Adrenal gland (tissue), 5 donors: ENCODE results near the gene HAUS7.

Experiments used
- CTCF ChIP-seq, 6 experiments: fragments of 450-650 bp in 4 of 6; fragments of 200-600 bp in 2 of 6; sonication (generic) in 1 of 6; IDR thresholded peaks; 1 replicate in 5 of 6; 2 replicates in 1 of 6; pipeline versions ENCODE4 v1.5.1 to v1.8.0; 2016 to 2021; ENCODE audit warnings: antibody characterized with exemption in 6 of 6, mild to moderate bottlenecking in 2 of 6, moderate library complexity in 1 of 6
- POLR2A ChIP-seq, 2 donors: fragments of 450-650 bp; IDR thresholded peaks; one replicate each; pipeline ENCODE4 v1.6.1; 2017; ENCODE audit warnings: antibody characterized with exemption in 2 of 2, mild to moderate bottlenecking in 2 of 2, moderate library complexity in 1 of 2
- donor health status: DM: no; HTN: no; CAD: no.

GRCh38 chrX:153460826-153461225 lies 9.6 kb downstream of the HAUS7 start:
- peak in 5 of 6 experiments; percentile 35 to 60 (median 50) for TF ChIP-seq CTCF (IDR thresholded peaks at IDR 0.05)
- no peak for TF ChIP-seq POLR2A (IDR thresholded peaks at IDR 0.05)
